H1 (cell line): ENCODE data around the gene GPS1. TPM values are rescaled to one million over a fixed set of nuclear protein-coding genes. Genes with fewer than 3 reads are reported as not detected.

ENCODE experiments used
- CTCF ChIA-PET: fragments of 300-600 bp; sonication (Branson Sonifier 250); formaldehyde crosslinking; loops from one replicate; lab custom pipeline; 2021; ENCODE audit not compliant: partially characterized antibody; lab: Charles Lee
- POLR2A ChIA-PET: fragments of 300-600 bp; sonication (Branson Sonifier 250); formaldehyde crosslinking; loops from one replicate; lab custom pipeline; 2021; ENCODE audit warnings: inconsistent platforms; ENCODE audit not compliant: partially characterized antibody; lab: Charles Lee
- DNase-seq, 2 experiments: peaks; one replicate each; pipeline versions ENCODE4 v3.0.0 to v3.0.0-alpha.2; 2010 to 2022; ENCODE audit warnings: low spot score in 2 of 2, low read depth in 1 of 2, mixed read lengths in 1 of 2
- FAIRE-seq: peaks from 2 replicates; lab custom pipeline; 2011; peaks lifted over from hg19 to GRCh38; lab: Jason Lieb, UNC
- H2AFZ ChIP-seq: 2 replicates; pipeline ENCODE4 v1.8.1; 2012; ENCODE audit warnings: low read length, inconsistent platforms
- H2AK5ac ChIP-seq: 2 replicates; pipeline ENCODE4 v1.6.1; 2013; ENCODE audit warnings: low read depth, low read length
- H2BK120ac ChIP-seq: replicated peaks from 2 replicates; pipeline ENCODE3; 2013; ENCODE audit warnings: low read depth, low read length, inconsistent platforms
- H2BK12ac ChIP-seq: 2 replicates; pipeline ENCODE4 v1.6.1; 2013; ENCODE audit warnings: low read depth, low read length
- H2BK15ac ChIP-seq: 2 replicates; pipeline ENCODE4 v1.6.1; 2013; ENCODE audit warnings: low read length
- H2BK20ac ChIP-seq: 2 replicates; pipeline ENCODE4 v1.6.1; 2013; ENCODE audit warnings: low read length
- H2BK5ac ChIP-seq: 2 replicates; pipeline ENCODE4 v1.6.1; 2013; ENCODE audit warnings: low read depth, low read length
- H3K14ac ChIP-seq: 2 replicates; pipeline ENCODE4 v1.6.1; 2013; ENCODE audit warnings: inconsistent platforms; ENCODE audit not compliant: insufficient read length
- H3K18ac ChIP-seq: 2 replicates; pipeline ENCODE4 v1.6.1; 2013; ENCODE audit warnings: low read length; ENCODE audit errors: extremely low read depth
- H3K23ac ChIP-seq: 2 replicates; pipeline ENCODE4 v1.6.1; 2013; ENCODE audit warnings: inconsistent platforms; ENCODE audit not compliant: insufficient read length
- H3K23me2 ChIP-seq: 2 replicates; pipeline ENCODE4 v1.6.1; 2013; ENCODE audit warnings: low read depth, low read length
- H3K27ac ChIP-seq: 2 replicates; pipeline ENCODE4 v1.6.1; 2011; ENCODE audit warnings: low read depth, low read length, inconsistent platforms
- H3K27me3 ChIP-seq, 4 experiments: replicated peaks in 1 of 4; 1 replicate in 1 of 4; 2 replicates in 3 of 4; pipeline versions ENCODE4 v1.6.1 to v1.8.1; 2011 to 2013; ENCODE audit warnings: low read length in 3 of 4, mild to moderate bottlenecking in 3 of 4, inconsistent platforms in 2 of 4, mixed read lengths in 2 of 4, moderate library complexity in 1 of 4; ENCODE audit not compliant: control insufficient read depth in 3 of 4, insufficient read depth in 3 of 4; ENCODE audit errors: extremely low read depth in 1 of 4
- H3K36me3 ChIP-seq, 4 experiments: 2 replicates each; pipeline versions ENCODE4 v1.6.1 to v1.8.1; 2011 to 2013; ENCODE audit warnings: mild to moderate bottlenecking in 4 of 4, low read length in 3 of 4, moderate library complexity in 2 of 4, control low read depth in 1 of 4, inconsistent platforms in 1 of 4; ENCODE audit not compliant: insufficient read depth in 4 of 4, control insufficient read depth in 2 of 4
- H3K4ac ChIP-seq: replicated peaks from 2 replicates; pipeline ENCODE3; 2013; ENCODE audit warnings: low read length, low read depth, mixed read lengths, inconsistent platforms; ENCODE audit not compliant: insufficient read length
- H3K4me1 ChIP-seq, 4 experiments: replicated peaks in 1 of 4; 1 replicate in 1 of 4; 2 replicates in 3 of 4; pipeline versions ENCODE4 v1.6.1 to v1.8.1; 2011 to 2013; ENCODE audit warnings: low read length in 3 of 4, inconsistent platforms in 2 of 4, mixed read lengths in 1 of 4; ENCODE audit not compliant: insufficient read depth in 4 of 4, control insufficient read depth in 3 of 4
- H3K4me2 ChIP-seq, 2 experiments: 2 replicates each; pipeline versions ENCODE4 v1.6.1 to v1.8.1; 2011 to 2013; ENCODE audit warnings: low read depth in 2 of 2, low read length in 2 of 2, control low read depth in 1 of 2, inconsistent platforms in 1 of 2, mild to moderate bottlenecking in 1 of 2; ENCODE audit not compliant: insufficient read depth in 1 of 2
- H3K4me3 ChIP-seq, 4 experiments: fragments of 200-600, 300-600 bp in 1 of 4; sonication (generic), shearing (Covaris generic), sonication (Bioruptor Twin) in 1 of 4; 2 replicates each; pipeline versions ENCODE4 v1.5.1 to v1.8.1; 2011 to 2016; ENCODE audit warnings: low read length in 4 of 4, low read depth in 3 of 4, control low read depth in 2 of 4, inconsistent platforms in 2 of 4, mild to moderate bottlenecking in 2 of 4, mixed read lengths in 1 of 4, moderate library complexity in 1 of 4; ENCODE audit not compliant: insufficient read depth in 2 of 4; ENCODE audit errors: extremely low read depth in 1 of 4
- H3K56ac ChIP-seq: replicated peaks from 2 replicates; pipeline ENCODE3; 2013; ENCODE audit warnings: low read depth, mild to moderate bottlenecking, mixed read lengths, low read length, inconsistent platforms; ENCODE audit not compliant: insufficient read length
- H3K79me1 ChIP-seq: 2 replicates; pipeline ENCODE4 v1.6.1; 2013; ENCODE audit warnings: low read depth, low read length, control low read depth
- H3K79me2 ChIP-seq, 2 experiments: 2 replicates each; pipeline versions ENCODE4 v1.6.1 to v1.8.1; 2012 to 2013; ENCODE audit warnings: low read length in 2 of 2, mild to moderate bottlenecking in 2 of 2, inconsistent platforms in 1 of 2; ENCODE audit not compliant: insufficient read depth in 2 of 2, control insufficient read depth in 1 of 2
- H3K9ac ChIP-seq, 4 experiments: replicated peaks in 1 of 4; 1 replicate in 1 of 4; 2 replicates in 3 of 4; pipeline versions ENCODE4 v1.6.1 to v1.8.1; 2011 to 2013; ENCODE audit warnings: low read depth in 3 of 4, low read length in 3 of 4, control low read depth in 2 of 4, mild to moderate bottlenecking in 2 of 4, moderate library complexity in 2 of 4, inconsistent platforms in 1 of 4; ENCODE audit errors: extremely low read depth in 1 of 4
- H3K9me3 ChIP-seq, 2 experiments: 2 replicates each; pipeline versions ENCODE4 v1.6.1 to v1.8.1; 2012 to 2013; ENCODE audit warnings: mild to moderate bottlenecking in 2 of 2, moderate library complexity in 2 of 2, control low read depth in 1 of 2, inconsistent platforms in 1 of 2, low read depth in 1 of 2, low read length in 1 of 2, mixed read lengths in 1 of 2; ENCODE audit not compliant: insufficient read depth in 2 of 2
- H4K20me1 ChIP-seq, 2 experiments: replicated peaks in 1 of 2; 2 replicates each; pipeline versions ENCODE3 to v1.8.1; 2011 to 2013; ENCODE audit warnings: inconsistent platforms in 2 of 2, low read length in 2 of 2, mild to moderate bottlenecking in 1 of 2; ENCODE audit not compliant: insufficient read depth in 2 of 2, control insufficient read depth in 1 of 2
- H4K5ac ChIP-seq: 2 replicates; pipeline ENCODE4 v1.6.1; 2013; ENCODE audit warnings: low read length, low read depth, mixed read lengths, inconsistent platforms; ENCODE audit not compliant: insufficient read length
- H4K8ac ChIP-seq: 2 replicates; pipeline ENCODE4 v1.8.0; 2013; ENCODE audit warnings: mild to moderate bottlenecking, moderate library complexity, low read length, inconsistent platforms; ENCODE audit not compliant: insufficient read depth; ENCODE audit errors: extremely low read depth
- H4K91ac ChIP-seq: replicated peaks from 2 replicates; pipeline ENCODE3; 2013; ENCODE audit warnings: low read length, mixed read lengths, inconsistent platforms; ENCODE audit not compliant: insufficient read length
- CBX5 ChIP-seq: fragments of 300-800, 300-1000 bp; sonication (generic); IDR thresholded peaks from 2 replicates; pipeline ENCODE4 v1.7.1; 2016; ENCODE audit warnings: antibody characterized with exemption, low read length, low read depth
- CBX8 ChIP-seq: fragments of 300-800, 300-1000 bp; sonication (generic); IDR thresholded peaks from 2 replicates; pipeline ENCODE4 v1.7.1; 2016; ENCODE audit warnings: low read depth, low read length, borderline replicate concordance
- CHD1 ChIP-seq: IDR thresholded peaks from 2 replicates; pipeline ENCODE4 v1.6.1; 2012; ENCODE audit warnings: low read depth, low read length, improper control_type of control experiment
- CTCF ChIP-seq, 3 experiments: IDR thresholded peaks; 1 replicate in 2 of 3; 2 replicates in 1 of 3; pipeline versions ENCODE4 v1.5.1 to v1.6.1; 2011; ENCODE audit warnings: low read length in 3 of 3, mild to moderate bottlenecking in 3 of 3, inconsistent platforms in 2 of 3, low read depth in 1 of 3, moderate library complexity in 1 of 3; ENCODE audit not compliant: insufficient read depth in 1 of 3; ENCODE audit errors: control extremely low read depth in 1 of 3
- HDAC2 ChIP-seq, 2 experiments: fragments of 300-600 bp in 1 of 2; sonication (generic) in 1 of 2; IDR thresholded peaks; 2 replicates each; pipeline ENCODE4 v1.6.1; 2011 to 2012; ENCODE audit warnings: low read depth in 2 of 2, low read length in 2 of 2, mild to moderate bottlenecking in 2 of 2, moderate library complexity in 2 of 2, borderline replicate concordance in 1 of 2, inconsistent platforms in 1 of 2
- KDM1A ChIP-seq: fragments of 200-600, 300-600 bp; sonication (generic); IDR thresholded peaks from 2 replicates; pipeline ENCODE4 v1.7.1; 2016; ENCODE audit warnings: mild to moderate bottlenecking, low read length, borderline replicate concordance
- SUZ12 ChIP-seq: fragments of 200-600 bp; sonication (generic); IDR thresholded peaks from 2 replicates; pipeline ENCODE4 v1.6.1; 2012; ENCODE audit warnings: mild to moderate bottlenecking, inconsistent platforms, low read length, moderate library complexity, mixed read lengths
- WGBS, 2 experiments: shearing (Covaris generic) in 1 of 2; methylation state at CpG; one replicate each; pipeline versions ENCODE4 v1.1.6 to v1.1.7; 2013 to 2015; ENCODE audit warnings: low lambda C conversion rate in 2 of 2, mixed read lengths in 2 of 2, inconsistent platforms in 1 of 2, low coverage in 1 of 2, missing lambda C conversion rate in 1 of 2; ENCODE audit not compliant: insufficient replicate concordance in 2 of 2, insufficient coverage in 1 of 2, insufficient read length in 1 of 2; ENCODE audit errors: extremely low coverage in 1 of 2, missing lambda C conversion rate in 1 of 2; 5-methylcytosine and 5-hydroxymethylcytosine counted together
- polyA plus RNA-seq, 7 experiments: library from polyadenylated mRNA; depleted of rRNA in 3 of 7; stranded (reverse) in 5 of 7; unstranded in 2 of 7; fragments of >200 nt in 5 of 7; fragments of 200-250 nt in 2 of 7; gene quantifications; 1 replicate in 5 of 7; 2 replicates in 1 of 7; 4 replicates in 1 of 7; pipeline versions ENCODE4 v1.2.1 to v1.2.3, GENCODE V29; 2011 to 2013; ENCODE audit warnings: missing spikeins in 2 of 7, mixed read lengths in 2 of 7
- total RNA-seq: library from RNA; stranded (reverse); fragmentation: NEBNext Ultra II Directional; extraction: Animal tissue kit (Norgen Biotek cat#: 25700); gene quantifications from 2 replicates; pipeline ENCODE4 v1.2.1, GENCODE V29; 2021

GPS1 gene
- total and polyA plus RNA-seq, 2 of the 8 experiments (the other 6 are each of a cell fraction or from before 2014, with no cell fraction given): 153 to 277 TPM

GRCh38 chr17:82103553-82104451 is 52.1 kb downstream of the GPS1 start:
- CTCF ChIA-PET: interaction anchor here (0.9 to 6.5 kb wide), 10 partner anchors 13 to 102 kb away, joined by 3 to 61 read pairs (median 4); no protein-coding TSS in a partner anchor
- H2BK5ac ChIP-seq: peak overlapping the region; percentile 95
- H3K23me2 ChIP-seq: peaks cover 4% of the 10 kb centered on the region; the same call in 1 of the 2 replicates
- peak overlapping the region; percentile 28 to 59 for H3K4me2 ChIP-seq
- POLR2A ChIA-PET: interaction anchor here (0.5 to 2.7 kb wide), 18 partner anchors 8 to 237 kb away, joined by 3 to 13 read pairs (median 3); partner anchors contain the start of gene DCXR
- H3K23ac ChIP-seq: no peak overlapping the region
- peak overlapping the region; percentile 68; the same call in 1 of the 2 replicates for H2BK12ac ChIP-seq
- H3K9me3 ChIP-seq: no peaks in the 10 kb centered on the region
- H4K8ac ChIP-seq: peak overlapping the region; percentile 93
- H3K36me3 ChIP-seq: no peaks in the 10 kb centered on the region
- DNase-seq (peak in 1 of 2 experiments; percentile 76), FAIRE-seq (no peak)
- no peak overlapping the region for H3K14ac ChIP-seq
- no peak overlapping the region for H2AK5ac ChIP-seq
- H2BK15ac ChIP-seq: 0 out of 2 replicates have a peak overlapping the region, but pooled peaks have one; percentile 12
- H3K56ac ChIP-seq: peak overlapping the region; percentile 9
- peaks cover 0 to 2% of the 10 kb centered on the region in 2 experiments for H4K20me1 ChIP-seq
- H3K4me1 ChIP-seq: peaks cover 0 to 64% (median 55%) of the 10 kb centered on the region in 4 experiments; a peak in 6 of 7 replicates
- peak overlapping the region; percentile 92 for H3K18ac ChIP-seq
- no peak overlapping the region for H2AFZ ChIP-seq
- WGBS, 2 experiments: 24% methylated on average over 24 of the region's 24 CpGs; no CpG with 5 or more reads in 1 of the 2 experiments
- H3K27me3 ChIP-seq: no peaks in the 10 kb centered on the region
- H2BK120ac ChIP-seq: no peak overlapping the region
- peak overlapping the region in 3 of 4 experiments; percentile 10 to 34 (median 19); a peak in 5 of 8 replicates for H3K4me3 ChIP-seq
- H3K79me1 ChIP-seq: no peaks in the 10 kb centered on the region; the same call in none of the 2 replicates
- H2BK20ac ChIP-seq: no peak overlapping the region
- H3K79me2 ChIP-seq: peaks cover 0 to 9% of the 10 kb centered on the region in 2 experiments; a peak in 1 of 4 replicates
- peak overlapping the region; percentile 86 for H4K5ac ChIP-seq
- H3K27ac ChIP-seq: peak overlapping the region; percentile 72
- peak overlapping the region; percentile 98 for H4K91ac ChIP-seq
- H3K9ac ChIP-seq: peak overlapping the region in 2 of 4 experiments; percentile 34 to 46; a peak in 4 of 7 replicates
- peak overlapping the region; percentile 66 for H3K4ac ChIP-seq
- TF ChIP-seq CHD1: no peak
- no peak for TF ChIP-seq CBX5
- TF ChIP-seq KDM1A: no peak
- no peak for TF ChIP-seq CBX8
- TF ChIP-seq HDAC2 (IDR thresholded peaks at IDR 0.05; ENCODE audit: borderline replicate concordance in 1 of 2, low read depth in 2 of 2, low read length in 2 of 2): no peak; a peak in 1 of 4 replicates
- TF ChIP-seq SUZ12: no peak
- TF ChIP-seq CTCF (IDR thresholded peaks at IDR 0.05; ENCODE audit: control extremely low read depth in 1 of 3, insufficient read depth in 1 of 3, low read depth in 1 of 3, low read length in 3 of 3): no peak
